Measurements from ENCODE around the gene KRTAP2-4.
"Not testable (repeated sequence)": the region's sequence is repeated elsewhere in the genome, so short reads cannot be mapped to it uniquely, and the experiment has no call there.

KRTAP2-4 gene

GRCh38 chr17:41040783-41041571 lies 24.7 kb downstream of the KRTAP2-4 start, which contains the start of gene KRTAP1-1:
KRTAP1-1 (minus strand) TSS chr17:41041450; CDS start chr17:41041397, 53 bp downstream.
- FAIRE-seq; DNase-seq (ENCODE audit: insufficient read length, low spot score): not testable (repeated sequence)

GRCh38 chr17:41037853-41038350 lies 27.8 kb downstream of the KRTAP2-4 start:
- DNase-seq (ENCODE audit: insufficient read length, low spot score), result no peak
- no peak for FAIRE-seq

GRCh38 chr17:41034346-41034935 lies 31.2 kb downstream of the KRTAP2-4 start, which contains the start of gene KRTAP1-3:
KRTAP1-3 (minus strand) TSS chr17:41034874; CDS start chr17:41034821, 53 bp downstream.
- FAIRE-seq; DNase-seq (ENCODE audit: insufficient read length, low spot score): not testable (repeated sequence)

GRCh38 chr17:41029633-41030245 lies 35.9 kb downstream of the KRTAP2-4 start, which contains the start of gene KRTAP1-4:
KRTAP1-4 (minus strand) TSS chr17:41030195; CDS start chr17:41030078, 117 bp downstream.
- DNase-seq (ENCODE audit: insufficient read length, low spot score) (no peak), FAIRE-seq (no peak)

- DNase-seq (ENCODE audit: insufficient read length, low spot score) (no peak), FAIRE-seq (no peak)
Observed at GRCh38 chr17:41026715-41027471, 38.8 kb downstream of the KRTAP2-4 start, which contains the start of gene KRTAP1-5. KRTAP1-5 (minus strand) TSS chr17:41027208; CDS start chr17:41027155, 53 bp downstream.

GRCh38 chr17:41024697-41025096 lies 41.0 kb downstream of the KRTAP2-4 start:
- FAIRE-seq (no peak), DNase-seq (ENCODE audit: insufficient read length, low spot score) (no peak)

- FAIRE-seq (no peak), DNase-seq (ENCODE audit: insufficient read length, low spot score) (no peak)
Observed at GRCh38 chr17:41020336-41020735, 45.3 kb downstream of the KRTAP2-4 start.

- DNase-seq (ENCODE audit: insufficient read length, low spot score), result no peak
- FAIRE-seq, result no peak
Observed at GRCh38 chr17:41019415-41019814, 46.3 kb downstream of the KRTAP2-4 start.

- FAIRE-seq, result no peak
- no peak for DNase-seq (ENCODE audit: insufficient read length, low spot score)
Observed at GRCh38 chr17:41018541-41018940, 47.1 kb downstream of the KRTAP2-4 start.

- FAIRE-seq, result no peak
- DNase-seq (ENCODE audit: insufficient read length, low spot score), result no peak
Observed at GRCh38 chr17:41016578-41017215, 49.0 kb downstream of the KRTAP2-4 start.

GRCh38 chr17:41015454-41015853 lies 50.2 kb downstream of the KRTAP2-4 start:
- no peak for FAIRE-seq

More at GRCh38 chr17:41015454-41015853, 50.2 kb downstream of the KRTAP2-4 start:
- no peak for DNase-seq (ENCODE audit: insufficient read length, low spot score)
